HG03575 (cell line): Measurements from ENCODE around the gene GRIP1.
"Not testable (repeated sequence)": the region's sequence is repeated elsewhere in the genome, so short reads cannot be mapped to it uniquely, and the experiment has no call there.

Source experiments
- ATAC-seq: cut with Tn5 transposase; IDR thresholded peaks from one replicate; pipeline ENCODE4 v1.9.1; 2021; ENCODE audit not compliant: unreplicated experiment, insufficient number of reproducible peaks, low FRiP score; ENCODE audit errors: extremely low read depth

GRIP1 gene

DNA sequence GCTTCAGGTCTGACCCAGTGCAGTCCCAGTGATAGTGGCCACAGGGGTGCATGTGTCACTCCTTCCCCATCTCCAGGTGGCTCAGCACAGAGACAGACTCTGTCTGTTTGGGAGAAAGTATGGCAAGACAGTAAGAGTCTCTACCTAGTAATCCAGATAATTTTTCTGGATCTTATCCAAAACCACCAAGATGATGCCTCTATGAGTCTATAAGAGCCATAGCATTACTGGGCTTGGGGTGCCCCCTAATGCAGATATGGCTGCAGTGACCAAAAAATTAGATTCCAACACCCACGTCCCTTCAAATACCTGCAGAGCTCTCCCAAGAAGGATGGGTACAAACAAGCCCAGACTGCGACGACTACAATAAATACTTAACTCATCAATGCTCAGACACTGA, 123.8 kb downstream of the GRIP1 start:
- no peak for ATAC-seq

DNA sequence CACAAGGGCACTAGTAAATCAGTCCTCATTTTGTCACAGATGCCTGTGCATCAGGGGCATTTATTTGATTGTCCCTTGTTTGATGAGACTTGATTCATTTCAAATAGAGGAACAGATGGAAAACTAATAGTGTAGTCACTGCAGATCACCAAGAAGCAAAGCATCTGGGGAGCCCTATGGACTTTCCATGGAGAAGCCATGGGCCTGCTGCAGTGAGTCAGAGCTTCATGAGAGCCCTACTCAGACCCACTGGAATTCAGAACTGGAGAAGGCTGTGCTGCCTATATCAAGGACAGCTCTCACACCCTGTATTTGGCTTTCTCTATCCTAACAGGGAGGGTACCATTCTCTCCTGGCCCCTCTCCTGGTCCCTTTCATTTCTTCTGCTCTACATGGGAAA, 126.2 kb downstream of the GRIP1 start:
- ATAC-seq, result no peak

DNA sequence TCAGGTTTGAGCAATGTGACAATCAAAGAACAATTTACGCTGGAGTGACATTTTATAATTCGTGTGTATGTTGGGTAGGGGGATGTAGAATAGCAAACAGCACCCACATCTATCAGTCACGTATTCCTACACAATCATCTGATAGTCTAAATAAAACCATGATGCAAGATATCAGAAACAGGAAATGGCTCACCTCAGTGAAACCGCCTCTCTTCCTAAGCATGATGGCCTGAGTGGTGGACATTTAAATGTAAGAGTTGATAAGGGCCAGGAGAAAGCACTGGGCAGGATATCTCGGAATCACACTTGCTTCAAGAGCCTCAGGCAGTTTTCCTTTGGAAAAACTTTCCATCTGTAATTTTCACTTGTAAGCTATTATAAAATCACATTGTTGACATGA, 128.2 kb downstream of the GRIP1 start:
- ATAC-seq, result no peak

DNA sequence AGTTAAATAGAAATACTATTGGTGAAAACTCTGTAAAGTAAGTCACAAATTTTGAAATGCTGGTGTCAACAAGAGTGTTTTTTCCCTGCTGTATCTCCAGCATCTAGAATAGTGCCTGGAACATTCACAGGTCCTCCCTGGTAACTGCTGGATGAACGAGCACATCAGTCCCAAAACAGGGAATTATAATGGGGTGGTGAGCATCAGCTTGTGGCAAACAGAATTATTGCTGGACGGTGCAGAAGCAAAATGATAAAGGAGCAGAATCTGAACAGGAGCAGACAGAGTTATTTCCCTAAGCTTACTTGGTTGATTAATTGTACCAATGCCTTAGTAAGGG, 129.9 kb downstream of the GRIP1 start:
- ATAC-seq, result no peak

DNA sequence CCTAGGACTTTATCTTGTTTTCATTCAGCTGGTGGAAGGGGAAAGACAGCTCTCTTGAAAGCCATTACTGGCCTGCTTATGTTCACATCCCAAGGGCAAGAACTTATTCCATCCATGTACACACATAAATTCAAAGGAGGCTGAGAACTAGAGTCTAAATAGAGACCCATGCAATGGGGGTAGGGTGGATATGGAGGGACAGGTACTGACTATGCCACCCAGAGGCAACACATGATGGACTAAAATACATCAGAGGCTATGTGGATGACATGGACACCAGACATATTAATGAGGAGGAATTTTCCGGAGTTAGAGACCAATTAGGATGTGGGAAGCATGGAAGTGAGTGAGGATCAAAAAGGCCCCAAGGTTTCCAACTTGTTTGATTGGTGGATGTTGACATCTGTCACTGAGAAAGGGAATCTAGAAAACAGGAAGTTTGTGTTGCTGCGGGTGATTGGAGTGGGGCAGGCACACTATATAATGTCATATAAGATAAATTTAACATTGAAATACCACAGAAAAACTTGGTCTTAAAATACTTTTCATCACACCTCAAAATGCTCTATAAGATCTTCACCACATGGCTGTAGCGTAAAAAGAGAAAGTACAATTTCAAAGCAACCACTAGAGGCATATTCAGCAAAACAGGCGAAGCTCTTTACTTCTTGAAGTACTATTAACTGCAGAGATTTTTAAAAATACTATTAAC, 130.4 kb downstream of the GRIP1 start:
- no peak for ATAC-seq

DNA sequence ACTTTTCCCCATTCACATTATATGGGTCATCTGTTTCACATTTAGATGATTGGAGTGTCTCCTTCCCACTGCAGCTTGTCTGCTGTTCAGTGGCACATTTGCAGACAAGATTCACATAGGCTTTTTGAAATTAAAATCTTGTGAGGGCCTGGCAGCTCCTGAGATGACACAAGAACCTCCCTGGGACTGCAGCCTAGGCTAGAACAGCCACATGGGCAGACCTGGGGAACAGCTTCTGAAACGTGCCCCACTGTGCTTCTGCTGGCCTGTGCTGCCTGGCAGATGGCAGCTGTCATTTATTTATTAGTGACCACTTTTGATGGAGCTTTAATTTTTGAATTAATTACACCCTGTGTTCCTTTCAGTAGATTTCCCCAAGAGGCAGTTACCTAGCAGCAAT, 137.4 kb downstream of the GRIP1 start:
- ATAC-seq, result no peak

DNA sequence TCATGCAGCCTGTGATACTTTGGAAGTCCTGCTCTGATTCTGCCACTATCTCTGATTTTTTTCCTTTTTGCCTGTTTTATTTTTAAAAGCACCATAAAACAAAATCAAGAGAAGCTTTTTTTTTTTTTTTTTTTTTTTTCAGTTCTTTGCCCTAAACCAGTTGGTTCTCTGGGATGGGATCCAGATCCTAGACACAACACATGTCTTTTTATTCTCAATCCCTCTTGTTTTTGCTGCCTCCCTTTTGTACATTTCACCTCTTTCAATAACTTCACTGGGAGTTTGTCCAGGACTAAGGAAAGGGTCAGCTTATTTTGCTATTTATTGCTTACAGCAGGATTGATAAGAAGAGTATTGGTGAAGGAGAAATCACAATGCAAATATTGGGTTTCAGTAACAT, 139.4 kb downstream of the GRIP1 start:
- no peak for ATAC-seq

DNA sequence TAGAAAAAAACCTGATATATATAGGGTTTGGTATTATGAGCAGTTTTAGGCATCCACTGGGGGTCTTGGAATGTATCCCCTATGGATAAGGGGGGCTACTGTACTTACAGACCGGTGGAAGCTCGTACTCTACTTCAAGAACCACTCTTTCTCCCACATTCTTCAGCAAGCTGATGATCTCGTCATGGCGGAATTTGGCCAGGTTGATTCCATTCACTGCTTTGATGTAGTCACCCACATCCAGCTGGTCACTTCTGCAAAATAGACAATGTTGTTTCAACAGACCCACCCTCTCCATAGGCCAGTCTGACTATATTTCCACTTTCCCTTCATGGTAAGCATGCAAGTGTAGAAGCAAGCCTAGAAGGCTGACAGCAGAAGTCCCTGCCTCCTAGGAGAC, 139.9 kb downstream of the GRIP1 start:
- ATAC-seq, result no peak

DNA sequence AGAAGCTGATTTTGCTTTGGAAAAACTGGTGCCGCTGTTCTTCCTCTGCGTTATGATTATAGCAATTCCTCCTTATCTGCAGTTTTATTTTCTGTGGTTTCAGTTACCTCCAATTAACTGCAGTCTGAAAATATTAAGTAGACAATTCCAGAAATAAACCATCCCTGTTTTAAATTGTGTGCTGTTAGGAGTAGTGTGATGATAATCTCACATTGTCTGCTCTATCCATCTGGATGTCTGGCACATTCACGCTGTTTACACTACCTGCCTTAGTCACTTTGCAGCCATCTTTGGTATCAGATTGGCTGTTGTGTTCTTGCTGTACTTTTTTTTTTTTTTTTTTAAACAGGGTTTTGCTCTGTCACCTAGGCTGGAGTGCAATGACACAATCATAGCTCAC, 141.0 kb downstream of the GRIP1 start:
- ATAC-seq, result no peak

DNA sequence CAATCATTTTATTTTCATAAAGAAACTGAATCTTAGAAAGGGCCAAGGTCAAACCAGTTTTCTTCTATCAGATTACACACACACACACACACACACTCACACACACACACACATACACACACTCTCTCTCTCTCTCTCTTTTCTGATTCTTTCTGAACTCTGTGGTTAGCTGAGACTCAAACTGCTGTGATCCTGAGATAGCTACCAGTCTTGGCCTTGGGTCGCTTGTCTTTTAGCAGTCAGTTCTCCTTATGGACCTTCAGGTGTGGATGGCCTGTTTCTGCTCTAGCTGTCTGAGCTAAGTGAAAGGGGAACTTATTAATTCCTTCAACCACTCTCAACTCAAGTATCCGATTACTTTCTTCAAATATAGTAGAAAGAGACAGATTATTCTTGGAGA, 145.1 kb downstream of the GRIP1 start:
- no peak for ATAC-seq

DNA sequence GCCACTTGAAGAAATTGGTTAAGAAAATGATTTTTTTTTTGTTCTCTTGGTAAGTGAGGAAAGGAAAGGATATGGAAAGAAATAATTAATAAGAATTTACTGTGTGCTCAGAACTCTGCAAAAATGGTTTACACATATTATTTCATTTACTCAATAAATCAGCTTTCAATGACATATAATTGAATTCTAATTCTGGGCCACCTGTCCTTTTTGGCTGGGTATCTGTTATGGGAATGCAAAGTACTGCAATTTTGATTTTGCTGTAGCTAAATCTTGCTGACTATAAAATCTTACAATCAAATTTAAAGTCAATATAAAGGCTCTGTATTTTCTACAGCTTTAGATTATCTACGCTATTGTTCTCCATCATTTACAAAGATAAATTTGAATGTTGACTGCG, 147.1 kb downstream of the GRIP1 start:
- ATAC-seq, result no peak

DNA sequence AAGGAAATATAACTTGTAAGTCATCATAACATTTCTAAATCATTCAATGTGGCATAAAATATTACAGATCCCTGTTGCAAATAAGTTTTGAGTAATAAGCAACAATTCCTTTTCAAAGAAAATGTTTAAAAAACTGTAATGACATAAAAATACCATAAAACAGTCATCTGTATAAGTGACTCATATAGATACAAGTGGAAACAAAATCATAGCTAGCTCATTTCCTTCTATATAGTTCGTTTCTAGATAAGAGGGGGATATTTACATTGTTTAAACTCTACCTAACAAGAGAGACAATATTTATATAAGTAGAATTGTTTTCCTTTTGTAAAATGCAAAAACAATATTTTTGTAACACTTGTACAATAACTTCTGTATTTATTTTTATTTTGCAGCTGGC, 148.9 kb downstream of the GRIP1 start:
- ATAC-seq, result no peak

DNA sequence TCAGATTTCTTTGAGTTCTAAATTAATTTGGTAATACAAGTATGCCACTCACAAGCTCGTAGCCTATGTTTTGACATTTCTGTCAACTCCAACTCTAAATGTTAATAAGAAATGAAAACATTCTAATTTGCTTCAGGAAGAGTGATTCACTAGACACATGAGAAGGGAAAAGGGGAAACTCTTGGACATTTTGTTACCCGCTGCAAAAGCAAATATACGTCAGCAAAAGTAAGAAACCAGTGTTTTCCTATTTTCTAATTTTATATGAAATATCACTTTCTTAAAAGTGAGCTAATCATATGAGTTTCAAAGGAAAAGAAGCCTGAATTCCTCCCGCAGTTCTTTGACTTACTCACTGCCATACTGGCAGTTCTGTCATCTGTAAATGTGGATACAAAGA, 162.3 kb downstream of the GRIP1 start:
- no peak for ATAC-seq

DNA sequence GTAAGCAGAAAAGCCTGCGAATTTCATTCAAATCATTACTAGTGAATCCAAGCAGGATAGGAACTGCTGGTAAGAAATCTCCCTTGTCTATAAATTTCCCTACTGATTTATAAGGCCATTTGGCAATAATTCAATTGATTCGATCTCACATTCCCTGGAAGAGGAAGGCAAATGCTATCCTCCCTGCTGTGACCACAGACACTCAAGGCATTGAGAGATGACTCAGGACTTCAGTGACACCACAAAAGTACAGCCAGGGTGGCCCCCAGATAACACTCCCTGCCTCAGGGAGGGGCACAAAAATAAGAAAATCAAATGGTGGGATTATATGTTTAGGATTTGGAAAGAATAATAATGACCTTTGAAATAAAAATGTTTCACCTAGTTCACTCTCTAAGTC, 162.7 kb downstream of the GRIP1 start:
- no peak for ATAC-seq

DNA sequence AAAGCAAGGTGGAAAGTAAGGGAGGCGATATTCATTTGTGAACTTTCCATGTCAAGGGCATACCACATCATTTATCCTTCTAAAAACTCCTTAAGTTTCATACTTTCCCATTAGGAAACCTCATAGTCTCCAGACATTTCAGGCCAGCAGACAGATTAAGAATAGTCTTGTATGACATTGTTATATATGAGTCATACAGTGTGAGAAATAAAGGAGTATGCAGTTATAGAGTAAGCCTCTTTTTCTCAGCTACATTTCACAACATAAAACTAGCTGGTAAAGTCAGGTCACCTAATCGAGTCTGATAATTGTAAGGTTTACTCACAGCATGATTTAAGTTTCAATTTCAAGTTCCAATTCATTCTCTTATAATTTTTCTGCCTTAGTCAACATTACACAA, 164.3 kb downstream of the GRIP1 start:
- ATAC-seq, result no peak

DNA sequence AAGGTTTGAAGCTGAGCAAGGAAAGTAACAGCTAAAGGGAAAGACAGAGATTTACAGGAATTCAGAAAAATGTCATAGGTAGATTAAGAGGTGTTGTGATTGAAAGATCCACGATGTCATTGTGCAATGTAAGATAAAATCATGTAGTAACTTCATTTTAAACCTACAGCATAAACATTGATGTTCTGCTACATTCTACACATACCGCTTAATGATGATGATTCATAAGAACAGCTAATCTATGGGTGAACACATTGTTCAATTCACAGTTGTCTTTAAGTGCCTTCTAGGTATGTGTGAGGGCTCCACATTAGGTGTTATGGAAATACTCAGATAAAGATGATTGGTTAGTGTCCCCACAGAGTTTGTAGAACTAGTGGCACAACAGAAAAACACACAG, 170.9 kb downstream of the GRIP1 start:
- ATAC-seq, result no peak

DNA sequence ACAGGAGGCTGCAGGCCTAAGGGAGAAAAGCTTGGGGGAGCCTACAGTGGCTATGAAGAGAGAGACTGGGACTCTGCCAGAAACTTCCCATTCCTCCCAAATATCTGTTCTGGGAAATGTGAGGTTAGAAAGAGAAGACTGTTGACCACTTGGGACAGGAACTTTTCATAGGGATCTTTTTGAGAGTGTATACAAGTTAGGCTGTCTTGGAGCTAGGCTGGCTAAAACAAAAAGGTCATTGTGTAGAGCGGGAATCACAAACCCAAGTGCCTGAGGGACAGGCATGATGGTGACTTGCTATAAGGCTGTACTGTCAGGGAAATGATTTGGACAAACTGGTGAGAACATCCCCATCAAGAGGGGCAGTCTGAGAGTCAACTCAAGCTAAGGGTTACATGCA, 175.1 kb downstream of the GRIP1 start:
- no peak for ATAC-seq

DNA sequence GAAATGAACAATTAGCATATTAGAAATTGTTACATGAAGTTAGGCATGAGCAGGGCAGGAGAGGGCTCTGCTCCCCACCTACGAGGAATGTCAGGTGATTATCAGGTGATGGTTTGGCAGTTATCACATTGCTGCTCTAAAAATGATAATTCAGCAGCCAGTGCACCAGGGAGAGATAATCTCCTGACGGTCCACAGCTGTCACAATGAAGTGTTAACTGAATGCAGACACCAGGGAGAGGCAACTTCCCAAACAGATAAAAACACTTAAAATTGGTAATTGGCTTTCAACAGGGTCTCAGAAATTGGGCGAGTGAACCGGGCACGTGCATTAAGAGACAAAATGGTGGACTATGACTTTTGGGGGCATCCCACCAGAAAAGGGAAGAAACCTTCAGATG, 176.0 kb downstream of the GRIP1 start:
- ATAC-seq, result no peak

DNA sequence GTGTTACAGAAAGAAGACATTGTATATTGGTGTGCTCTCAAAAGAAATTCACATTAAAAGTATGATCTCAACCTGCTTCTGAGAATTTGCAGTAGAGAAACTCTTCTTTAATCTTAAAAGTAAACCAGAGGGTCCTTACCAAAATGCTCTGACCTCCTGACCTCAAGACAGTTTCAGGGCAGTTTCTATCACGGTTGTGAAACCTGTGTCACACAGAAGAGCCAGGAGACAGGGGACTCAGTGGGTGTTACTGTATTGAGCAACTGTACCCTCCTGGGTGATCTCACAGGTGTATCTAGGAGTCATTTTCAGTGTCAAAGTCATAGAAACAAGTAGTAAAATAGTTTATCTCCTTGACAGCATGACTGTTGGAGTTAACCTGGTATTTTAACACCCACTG, 178.0 kb downstream of the GRIP1 start:
- ATAC-seq, result peak; percentile 85

DNA sequence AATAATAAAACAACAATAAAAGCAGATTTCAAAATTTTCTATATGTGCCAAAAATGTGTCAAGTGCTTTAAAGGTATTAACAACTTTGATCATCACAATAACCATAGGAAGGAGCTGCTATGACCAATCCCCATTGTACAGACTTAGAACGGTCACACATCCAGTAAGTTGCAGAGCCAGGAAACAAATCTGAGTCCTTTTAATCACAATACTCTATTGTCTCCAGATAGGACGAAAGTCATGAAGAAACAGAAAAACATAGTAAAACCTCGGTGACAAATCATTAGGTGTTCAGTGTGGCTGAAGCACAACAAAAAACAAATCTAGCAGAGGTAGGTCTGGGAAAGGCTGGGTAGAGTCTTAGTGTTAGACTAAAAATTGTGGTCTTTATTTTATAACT, 178.8 kb downstream of the GRIP1 start:
- no peak for ATAC-seq

DNA sequence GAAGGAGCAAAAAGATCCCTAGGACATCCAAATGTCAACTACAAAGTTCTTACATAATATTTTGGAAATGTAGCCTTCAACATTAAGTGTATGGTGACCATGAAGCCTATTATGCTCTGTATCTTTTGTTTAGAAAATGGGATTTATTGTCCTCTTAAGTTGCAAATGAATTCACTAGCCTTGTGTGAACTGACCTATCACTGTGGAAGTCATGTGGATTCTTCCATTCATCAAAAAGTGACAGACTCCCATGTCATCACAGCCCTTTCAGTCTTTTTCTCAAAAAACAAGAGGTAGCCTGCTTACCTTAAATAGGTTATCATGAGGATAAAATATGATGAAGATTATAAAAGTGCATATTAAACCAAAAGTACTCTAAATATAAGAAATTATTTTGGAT, 179.9 kb downstream of the GRIP1 start:
- no peak for ATAC-seq

DNA sequence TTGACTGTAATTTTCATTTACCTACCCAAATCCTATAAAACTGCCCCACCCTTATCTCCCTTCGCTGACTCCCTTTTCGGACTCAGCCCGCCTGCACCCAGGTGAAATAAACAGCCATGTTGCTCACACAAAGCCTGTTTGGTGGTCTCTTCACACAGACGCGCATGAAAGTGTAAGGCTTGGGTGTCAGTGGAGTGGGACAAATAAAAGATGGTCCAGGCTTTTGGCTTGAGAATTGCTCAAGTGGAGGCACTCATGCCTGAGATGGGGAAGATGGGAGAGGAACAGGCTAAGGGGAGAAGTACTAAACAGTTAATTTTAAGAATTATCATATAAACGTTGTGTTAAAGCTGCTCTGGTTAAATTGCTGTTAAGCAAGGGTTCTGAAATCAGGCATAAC, 180.8 kb downstream of the GRIP1 start:
- not testable (repeated sequence) for ATAC-seq
